ENCODE data around the gene TRIM7.

- TF ChIP-seq POLR2A (IDR thresholded peaks at IDR 0.05) (no peak), CTCF (IDR thresholded peaks at IDR 0.05) (no peak)
These were observed 43.3 kb upstream of the TRIM7 start for GRCh38 chr5:181248277-181248676.

All from body of pancreas (tissue), 4 donors.